Activated T-cell treated with anti-CD3 and anti-CD28 coated beads, Interleukin-2, amount 50 U/mL, for 72 hours (primary cell): Measurements from ENCODE around the gene CEP85L. TPM values are rescaled to one million over a fixed set of nuclear protein-coding genes. Genes with fewer than 3 reads are reported as not detected.

ENCODE experiments used
- ATAC-seq, 2 donors: fragments of 150-1000 bp; cut with Tn5 transposase; replicated peaks in 1 of 2; 2 replicates each; pipeline ENCODE4 v1.10.0; 2021; ENCODE audit warnings: moderate library complexity in 2 of 2, mild to moderate bottlenecking in 1 of 2
- DNase-seq, 2 donors: peaks; one replicate each; pipeline ENCODE4 v3.0.0; 2021 to 2022; ENCODE audit warnings: mixed read lengths in 1 of 2
- H3K27ac Mint-ChIP-seq: one replicate; pipeline ENCODE4 v1.8.0; 2022; ENCODE audit warnings: mild to moderate bottlenecking, moderate library complexity, mixed read lengths
- H3K27me3 Mint-ChIP-seq: one replicate; pipeline ENCODE4 v1.8.0; 2022; ENCODE audit warnings: low read depth, mixed read lengths
- H3K36me3 Mint-ChIP-seq, 2 donors: one replicate each; pipeline ENCODE4 v1.8.0; 2022; ENCODE audit warnings: mixed read lengths in 2 of 2, mild to moderate bottlenecking in 1 of 2; ENCODE audit not compliant: insufficient read depth in 2 of 2
- H3K4me1 Mint-ChIP-seq: one replicate; pipeline ENCODE4 v1.8.0; 2022; ENCODE audit warnings: low read depth, mixed read lengths
- H3K4me3 Mint-ChIP-seq, 2 donors: one replicate each; pipeline ENCODE4 v1.8.0; 2022; ENCODE audit warnings: mild to moderate bottlenecking in 2 of 2, mixed read lengths in 2 of 2, moderate library complexity in 2 of 2
- H3K9me3 Mint-ChIP-seq, 2 donors: one replicate each; pipeline ENCODE4 v1.8.0; 2022; ENCODE audit warnings: mixed read lengths in 2 of 2
- total RNA-seq, 2 donors: library from RNA; stranded (reverse); gene quantifications; one replicate each; pipeline ENCODE4 v1.2.3, GENCODE V29; 2022

The CEP85L gene
- total RNA-seq, result 10 to 100 TPM; 32.4 to 44.7 TPM

DNA sequence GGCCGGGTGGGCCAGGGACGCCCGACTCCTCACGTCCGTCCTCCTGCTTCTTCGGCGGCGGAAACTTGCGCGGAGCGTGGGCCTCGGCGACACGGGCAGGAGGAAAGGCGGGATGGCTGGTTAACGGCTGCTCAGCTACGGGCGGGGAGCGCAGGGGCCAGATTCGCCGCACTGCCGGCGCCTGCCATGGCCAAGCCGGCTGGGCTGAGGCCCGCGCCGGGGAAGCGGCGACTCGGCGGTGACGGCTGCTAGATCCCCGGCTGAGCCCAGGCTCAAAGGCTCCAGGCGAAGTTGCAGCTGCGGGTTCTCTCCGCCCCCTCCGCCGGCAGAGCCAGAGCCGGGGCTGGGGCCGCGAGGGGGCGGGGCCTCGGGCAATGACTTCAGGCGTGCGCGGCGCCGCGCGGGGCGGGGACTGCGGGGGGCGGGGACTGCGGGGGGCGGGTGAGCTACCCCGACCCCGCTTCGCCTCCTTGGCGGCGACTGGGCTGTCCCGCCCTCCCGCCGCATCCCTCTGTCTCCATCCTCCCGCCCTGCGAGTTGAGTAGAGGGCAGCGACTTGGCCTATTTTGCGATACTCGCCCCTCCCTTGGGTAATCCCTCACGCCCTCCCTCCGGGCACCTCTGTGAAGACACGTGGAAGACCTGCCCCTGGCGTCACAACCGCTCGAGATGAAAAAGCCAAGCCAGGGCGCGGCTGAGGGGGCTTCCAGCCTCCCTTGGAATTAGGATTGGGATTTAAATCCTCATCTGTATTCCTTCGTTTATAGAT lies at the start of gene CEP85L:
Gene CEP85L (minus strand): TSS at position 310 of the 769 bp plus-strand sequence. CDS start 322 bp downstream, outside the sequence.
- Mint-ChIP-seq H3K9me3 (no peaks in the 10 kb centered on the region), H3K4me1 (peaks cover 63% of the 10 kb centered on the region), H3K36me3 (peaks cover 4 to 7% of the 10 kb centered on the region in 2 donors), H3K27me3 (no peaks in the 10 kb centered on the region), H3K27ac (peak within 1 kb of the TSS; percentile 88), H3K4me3 (peak within 1 kb of the TSS; percentile 89 to 95)
- DNase-seq, result peak; percentile 92
- ATAC-seq, result peak; percentile 91

DNA sequence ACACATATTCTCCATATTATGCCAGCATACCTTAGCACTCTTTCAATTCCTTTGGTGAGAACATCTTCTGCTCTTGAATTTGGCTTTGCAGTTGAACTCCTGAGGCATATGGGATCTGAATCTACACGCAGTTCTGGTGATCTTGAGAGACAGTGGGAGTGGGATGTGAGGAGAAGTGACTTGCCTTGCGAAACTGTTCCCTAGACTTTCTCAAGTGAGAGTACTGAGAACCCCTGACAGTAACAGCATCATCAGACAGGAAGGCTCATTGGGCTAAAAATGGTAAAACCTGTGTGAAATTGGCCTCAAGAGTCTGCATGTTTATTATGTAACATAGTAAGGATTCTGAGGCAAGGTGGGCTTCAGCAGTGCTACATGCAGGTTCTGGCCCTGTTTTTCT lies 49.1 kb upstream of the CEP85L start:
- peaks cover 87% of the 10 kb centered on the region for H3K4me1 Mint-ChIP-seq

DNA sequence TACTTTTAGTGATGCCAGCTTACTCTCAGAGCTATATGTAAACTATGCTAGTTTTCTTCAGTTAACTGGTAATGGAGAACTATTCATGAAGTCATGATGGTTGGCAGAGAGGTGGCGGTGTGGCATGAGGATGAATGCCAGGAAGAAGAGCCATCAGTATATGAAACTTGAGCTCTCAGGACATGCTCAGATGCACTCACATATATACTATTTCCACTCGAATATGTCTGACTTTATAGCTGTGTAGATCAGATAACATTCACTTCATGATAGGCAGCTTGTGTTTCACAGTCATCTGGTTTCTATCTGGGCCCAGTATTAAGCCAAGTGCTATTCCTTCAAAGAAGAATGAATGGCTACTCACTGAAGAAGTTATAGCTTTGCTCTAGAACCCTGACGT lies 46.2 kb upstream of the CEP85L start:
- no peak for DNase-seq
- no peak overlapping the region for H3K4me3 Mint-ChIP-seq

More for the DNA sequence above, 49.1 kb upstream of the CEP85L start:
- Mint-ChIP-seq H3K4me3 (no peak overlapping the region), H3K36me3 (peaks cover 10 to 34% of the 10 kb centered on the region in 2 donors), H3K27ac (no peak overlapping the region), H3K9me3 (peaks cover 0 to 4% of the 10 kb centered on the region in 2 donors), H3K27me3 (no peaks in the 10 kb centered on the region)
- no peak for DNase-seq
- ATAC-seq, result no peak

DNA sequence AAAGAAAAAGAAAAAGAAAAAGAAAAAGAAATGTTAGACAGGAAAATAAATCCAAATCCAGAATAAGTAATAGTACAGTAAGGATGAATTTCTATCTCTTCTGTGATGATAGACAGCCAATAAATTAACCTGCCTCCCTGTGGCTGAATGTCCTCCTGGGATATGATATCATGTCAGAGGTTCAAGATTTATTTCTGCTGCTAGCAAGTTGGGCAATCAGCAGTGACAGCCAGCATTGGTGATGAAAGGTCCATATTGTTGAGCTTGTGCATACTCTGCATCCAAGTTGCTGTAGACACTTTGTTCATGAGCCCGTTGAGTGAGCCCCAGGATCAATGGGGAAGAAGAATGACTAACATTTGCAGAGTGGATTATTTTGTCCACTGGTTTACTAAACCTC lies 44.9 kb upstream of the CEP85L start:
- no peak overlapping the region for H3K4me3 Mint-ChIP-seq
- peaks cover 8 to 43% of the 10 kb centered on the region in 2 donors for H3K36me3 Mint-ChIP-seq
- no peaks in the 10 kb centered on the region for H3K27me3 Mint-ChIP-seq
- peaks cover 77% of the 10 kb centered on the region for H3K4me1 Mint-ChIP-seq
- H3K27ac Mint-ChIP-seq, result peak overlapping the region; percentile 8
- DNase-seq, result no peak
- ATAC-seq, result no peak
- H3K9me3 Mint-ChIP-seq, result peaks cover 2 to 7% of the 10 kb centered on the region in 2 donors

More for the DNA sequence above, 46.2 kb upstream of the CEP85L start:
- Mint-ChIP-seq H3K4me1 (peaks cover 86% of the 10 kb centered on the region), H3K27ac (no peak overlapping the region), H3K36me3 (peaks cover 12 to 46% of the 10 kb centered on the region in 2 donors), H3K9me3 (peaks cover 4 to 7% of the 10 kb centered on the region in 2 donors), H3K27me3 (no peaks in the 10 kb centered on the region)
- ATAC-seq, result no peak

DNA sequence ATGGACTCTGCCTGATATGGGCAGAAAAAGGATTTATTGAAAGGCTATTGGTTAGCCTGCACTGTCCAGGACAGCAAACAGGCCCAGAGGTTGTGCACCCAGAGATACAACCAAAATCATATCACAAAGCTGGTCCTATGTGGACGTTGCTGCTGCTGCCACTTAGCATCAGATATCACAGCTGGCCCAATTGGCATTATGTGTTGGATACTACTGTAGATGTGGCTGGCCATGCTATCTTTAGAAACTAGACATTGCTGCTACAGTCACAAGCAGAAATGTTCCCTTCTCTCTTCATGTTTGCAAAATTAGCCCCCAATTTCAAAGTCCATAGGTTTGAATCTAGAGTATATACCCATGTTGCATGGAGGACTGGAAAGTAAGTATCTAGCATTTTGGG lies 42.2 kb upstream of the CEP85L start:
- peaks cover 7 to 40% of the 10 kb centered on the region in 2 donors for H3K36me3 Mint-ChIP-seq
- peaks cover 71% of the 10 kb centered on the region for H3K4me1 Mint-ChIP-seq
- no peak for ATAC-seq
- no peak for DNase-seq
- H3K4me3 Mint-ChIP-seq, result no peak overlapping the region
- no peak overlapping the region for H3K27ac Mint-ChIP-seq
- H3K9me3 Mint-ChIP-seq, result peaks cover 0 to 7% of the 10 kb centered on the region in 2 donors
- H3K27me3 Mint-ChIP-seq, result no peaks in the 10 kb centered on the region

DNA sequence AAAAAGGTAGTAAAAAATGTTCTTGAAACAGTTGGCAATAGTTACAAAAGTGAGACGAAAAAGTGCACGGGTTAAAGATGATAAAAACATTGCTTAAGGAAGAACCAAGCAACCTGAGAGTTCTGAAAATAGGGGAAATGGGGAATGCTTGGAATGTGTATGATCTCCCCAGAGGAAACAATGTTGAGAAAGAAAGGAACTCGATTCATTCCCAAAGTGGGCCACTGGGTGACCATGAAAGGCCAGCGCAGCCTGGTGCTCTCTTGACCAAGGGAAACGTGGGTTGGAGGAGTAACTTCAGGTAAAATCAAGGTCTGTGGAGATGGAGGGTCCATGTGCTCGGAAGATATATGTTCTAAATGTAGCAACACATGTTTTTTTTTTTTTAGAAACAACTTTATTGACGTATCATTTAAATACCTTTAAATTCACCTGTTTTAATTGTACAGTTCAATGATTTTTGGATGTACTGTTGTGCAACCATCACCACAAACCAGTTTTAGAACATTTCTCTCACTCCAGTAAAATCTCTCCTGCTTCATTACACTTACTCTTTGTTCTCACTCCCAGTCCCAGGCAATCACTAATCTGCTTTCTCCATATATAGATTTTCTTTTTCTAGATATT lies 34.5 kb upstream of the CEP85L start:
- ATAC-seq (no peak), DNase-seq (no peak)
- H3K27ac Mint-ChIP-seq, result peak overlapping the region; percentile 9
- H3K27me3 Mint-ChIP-seq, result no peaks in the 10 kb centered on the region
- H3K4me1 Mint-ChIP-seq, result peaks cover 70% of the 10 kb centered on the region
- H3K4me3 Mint-ChIP-seq, result peak overlapping the region; percentile 15 to 52
- no peaks in the 10 kb centered on the region for H3K9me3 Mint-ChIP-seq
- H3K36me3 Mint-ChIP-seq, result peaks cover 2 to 16% of the 10 kb centered on the region in 2 donors

DNA sequence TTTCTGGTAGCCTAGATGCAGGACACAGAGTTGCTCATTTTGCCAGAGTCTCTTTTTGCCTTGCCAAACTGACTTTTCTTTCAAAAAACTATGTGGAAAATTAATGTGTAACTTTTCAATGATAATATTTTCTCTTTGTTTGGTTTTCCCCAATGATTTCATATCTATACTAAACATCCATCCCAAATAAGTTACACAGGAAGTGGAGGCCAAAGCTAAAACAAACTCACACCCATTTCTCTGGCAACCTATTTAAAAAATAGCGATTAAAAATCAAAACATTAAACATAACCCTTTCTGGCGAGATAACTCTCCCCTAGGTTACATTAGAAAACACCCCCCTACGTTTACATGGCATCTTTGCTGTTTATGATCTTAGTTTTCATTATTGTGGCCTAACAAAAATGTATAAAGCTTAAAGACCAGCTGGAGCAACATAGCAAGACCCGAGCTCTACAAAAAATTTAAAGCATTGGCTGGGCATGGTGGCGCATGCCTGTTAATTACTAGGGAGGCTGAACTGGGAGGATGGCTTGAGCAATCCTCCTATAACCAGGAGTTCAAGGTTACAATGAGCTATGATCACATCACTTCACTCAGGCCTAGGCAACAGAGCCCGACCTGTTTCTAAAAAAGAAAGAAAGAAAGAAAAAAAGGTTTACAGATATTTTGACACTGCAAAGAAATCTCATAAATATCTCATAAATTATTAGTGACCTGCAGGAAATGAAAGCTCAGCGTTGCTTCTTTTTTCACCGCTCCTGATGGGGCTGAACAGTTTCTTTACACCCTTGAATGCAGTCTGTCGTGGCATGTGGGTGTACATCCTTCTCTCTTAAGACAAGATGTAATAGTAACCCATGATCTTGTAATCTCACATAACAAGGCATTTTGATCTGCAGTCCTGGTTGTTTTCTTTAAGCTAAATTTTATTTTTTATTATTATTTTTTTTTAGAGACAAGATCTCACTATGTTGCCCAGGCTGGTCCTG lies 32.8 kb upstream of the CEP85L start:
- Mint-ChIP-seq H3K4me1 (peaks cover 76% of the 10 kb centered on the region), H3K4me3 (peak overlapping the region; percentile 24 to 38), H3K27ac (peak overlapping the region; percentile 72), H3K9me3 (no peaks in the 10 kb centered on the region), H3K36me3 (peaks cover 0 to 9% of the 10 kb centered on the region in 2 donors), H3K27me3 (no peaks in the 10 kb centered on the region)
- DNase-seq, result no peak
- no peak for ATAC-seq

DNA sequence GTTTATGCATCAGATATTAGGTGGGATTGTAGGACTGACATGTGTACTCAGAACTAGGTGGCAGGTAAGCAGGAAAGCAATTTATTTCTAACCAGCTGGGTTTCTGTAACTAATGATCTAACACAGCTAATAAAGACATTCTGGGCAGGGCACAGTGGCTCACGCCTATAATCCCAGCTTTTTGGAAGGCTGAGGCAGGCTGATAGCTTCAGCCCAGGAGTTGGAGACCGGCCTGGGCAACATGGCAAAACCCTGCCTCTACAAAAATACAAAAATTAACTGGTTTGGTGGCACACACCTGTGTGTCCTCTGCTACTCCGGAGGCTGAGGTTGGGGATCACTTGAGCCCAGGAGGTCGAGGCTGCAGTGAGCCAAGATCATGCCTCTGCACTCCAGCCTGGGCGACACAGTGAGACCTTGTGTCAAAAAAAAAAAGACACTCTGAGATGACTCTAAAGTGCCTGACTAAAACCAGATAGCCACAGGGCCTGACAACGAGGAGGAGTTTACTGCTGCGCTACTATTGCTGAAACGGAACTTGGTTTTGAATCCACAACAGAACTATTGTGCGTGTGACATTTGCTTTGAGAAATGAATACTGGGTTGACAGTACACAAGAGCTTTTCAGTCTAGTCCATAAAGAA lies 29.2 kb upstream of the CEP85L start:
- peaks cover under 1 to 11% of the 10 kb centered on the region in 2 donors for H3K36me3 Mint-ChIP-seq
- H3K4me3 Mint-ChIP-seq, result peak overlapping the region; percentile 63 to 76
- H3K27me3 Mint-ChIP-seq, result no peaks in the 10 kb centered on the region
- DNase-seq, result peak; percentile 47 to 55
- peaks cover 0 to 1% of the 10 kb centered on the region in 2 donors for H3K9me3 Mint-ChIP-seq
- H3K4me1 Mint-ChIP-seq, result peaks cover 58% of the 10 kb centered on the region
- ATAC-seq, result peak; percentile 97
- peak overlapping the region; percentile 83 for H3K27ac Mint-ChIP-seq

DNA sequence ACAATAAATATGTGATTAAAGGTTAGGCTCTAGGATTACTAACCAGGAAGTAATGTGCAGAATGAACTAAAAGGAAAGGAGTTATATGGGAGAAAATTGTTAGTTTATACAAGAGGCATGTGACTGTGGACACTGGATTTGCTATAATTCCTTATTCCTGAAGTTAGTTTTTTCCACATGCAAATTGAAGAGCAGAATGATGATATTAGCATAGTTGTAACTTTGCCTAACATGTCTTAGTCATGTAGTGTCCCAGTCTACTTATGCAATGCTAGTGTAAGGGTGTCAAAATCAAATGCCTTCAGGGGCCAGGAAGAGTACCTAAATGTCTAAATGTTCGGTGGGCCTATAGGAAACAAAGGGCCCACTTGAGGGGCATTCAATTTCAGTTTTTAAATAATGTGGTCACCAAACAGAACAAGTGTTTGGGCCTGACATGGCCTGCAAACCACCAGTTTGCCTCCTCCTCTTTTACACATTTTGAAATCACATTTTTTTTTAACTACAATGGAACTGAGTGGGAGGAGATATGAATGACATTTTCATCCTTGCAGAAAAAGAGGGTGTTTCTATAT lies 28.0 kb upstream of the CEP85L start:
- Mint-ChIP-seq H3K27ac (peak overlapping the region; percentile 64), H3K9me3 (peaks cover 0 to 2% of the 10 kb centered on the region in 2 donors), H3K4me1 (peaks cover 55% of the 10 kb centered on the region), H3K4me3 (peak overlapping the region; percentile 19 to 31), H3K27me3 (no peaks in the 10 kb centered on the region), H3K36me3 (peaks cover 1 to 12% of the 10 kb centered on the region in 2 donors)
- DNase-seq (no peak), ATAC-seq (no peak)

DNA sequence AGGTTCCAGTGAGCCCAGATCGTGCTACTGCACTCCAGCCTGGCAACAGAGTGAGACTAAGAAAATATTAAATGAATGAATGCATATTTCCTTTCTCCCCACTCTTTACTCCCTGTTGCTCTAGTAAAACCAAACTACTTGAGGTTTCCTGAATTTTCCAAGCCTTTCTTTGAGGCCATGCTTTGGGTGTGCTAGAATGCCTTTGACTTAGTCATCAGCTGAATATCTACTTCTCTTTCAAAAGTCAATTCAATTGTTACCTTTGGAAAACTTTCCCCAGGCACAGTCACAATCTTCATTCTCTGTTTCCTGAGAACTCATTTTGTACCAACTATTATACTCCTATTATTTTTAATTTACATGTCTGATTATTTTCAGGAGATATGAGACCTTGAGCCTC lies 27.5 kb upstream of the CEP85L start:
- Mint-ChIP-seq H3K4me1 (peaks cover 50% of the 10 kb centered on the region), H3K4me3 (peak overlapping the region; percentile 19 to 31), H3K36me3 (peaks cover 1 to 14% of the 10 kb centered on the region in 2 donors), H3K27ac (peak overlapping the region; percentile 64), H3K9me3 (peaks cover 0 to 2% of the 10 kb centered on the region in 2 donors), H3K27me3 (no peaks in the 10 kb centered on the region)
- DNase-seq (no peak), ATAC-seq (no peak)

DNA sequence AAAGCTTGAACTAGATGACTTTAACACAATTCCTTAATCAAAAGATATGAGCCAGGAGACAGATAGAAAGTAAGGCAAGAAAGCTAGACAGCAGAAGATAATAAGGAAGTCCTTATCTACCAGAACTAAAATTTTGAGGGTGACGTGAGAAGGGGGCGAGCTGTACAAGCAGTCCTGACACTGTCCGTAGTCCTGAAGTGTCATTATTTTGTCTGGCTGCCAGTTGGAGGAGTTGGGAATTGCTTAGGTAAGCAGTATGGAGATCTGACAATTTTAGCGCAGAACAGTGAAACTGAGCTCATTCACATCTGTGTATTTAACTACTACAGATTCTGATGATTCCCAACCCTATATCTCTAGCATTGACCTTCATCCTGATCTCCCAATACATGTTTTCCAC lies 25.8 kb upstream of the CEP85L start:
- H3K36me3 Mint-ChIP-seq, result peaks cover 1 to 16% of the 10 kb centered on the region in 2 donors
- no peak overlapping the region for H3K4me3 Mint-ChIP-seq
- DNase-seq, result no peak
- no peaks in the 10 kb centered on the region for H3K27me3 Mint-ChIP-seq
- peaks cover 51% of the 10 kb centered on the region for H3K4me1 Mint-ChIP-seq
- no peak overlapping the region for H3K27ac Mint-ChIP-seq
- ATAC-seq, result no peak
- peaks cover 0 to 2% of the 10 kb centered on the region in 2 donors for H3K9me3 Mint-ChIP-seq

DNA sequence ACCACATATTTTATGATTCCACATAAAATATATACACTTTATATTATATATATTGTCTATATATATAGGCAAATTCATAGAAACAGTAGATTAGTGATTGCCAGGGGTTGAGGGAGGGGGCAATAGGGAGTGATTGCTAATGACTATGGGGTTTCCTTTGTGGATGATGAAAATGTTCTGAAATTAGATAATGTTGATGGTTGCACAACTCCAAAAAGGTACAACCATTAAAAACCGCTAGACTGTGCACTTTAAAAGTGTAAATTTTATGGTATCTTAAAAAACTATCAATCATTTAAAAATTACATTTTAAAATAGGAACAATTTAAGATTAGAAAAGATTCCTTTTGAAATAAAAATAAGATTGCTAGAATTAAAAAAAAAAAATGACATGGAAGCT lies 23.8 kb upstream of the CEP85L start:
- DNase-seq (no peak), ATAC-seq (no peak)
- Mint-ChIP-seq H3K36me3 (peaks cover 1 to 16% of the 10 kb centered on the region in 2 donors), H3K4me1 (peaks cover 54% of the 10 kb centered on the region), H3K4me3 (no peak overlapping the region), H3K9me3 (peaks cover 0 to 2% of the 10 kb centered on the region in 2 donors), H3K27ac (no peak overlapping the region), H3K27me3 (no peaks in the 10 kb centered on the region)
